IPS-20b (cell line): ENCODE data around the gene THSD4.

Experiments
- H3K27ac ChIP-seq: one replicate; pipeline ENCODE4 v1.5.1; 2013; ENCODE audit warnings: low read length
- H3K27me3 ChIP-seq: 2 replicates; pipeline ENCODE4 v1.6.1; 2013; ENCODE audit warnings: mild to moderate bottlenecking, low read length, inconsistent platforms; ENCODE audit not compliant: insufficient read depth
- H3K36me3 ChIP-seq: 2 replicates; pipeline ENCODE4 v1.6.1; 2013; ENCODE audit warnings: low read depth, mild to moderate bottlenecking, inconsistent platforms, low read length, moderate library complexity; ENCODE audit not compliant: insufficient read depth
- H3K4me1 ChIP-seq: 2 replicates; pipeline ENCODE4 v1.6.1; 2013; ENCODE audit warnings: mild to moderate bottlenecking, control low read depth, inconsistent platforms, low read length, moderate library complexity; ENCODE audit not compliant: insufficient read depth
- H3K4me3 ChIP-seq: 2 replicates; pipeline ENCODE4 v1.5.1; 2013; ENCODE audit warnings: mild to moderate bottlenecking, low read length, inconsistent platforms
- H3K9ac ChIP-seq: 2 replicates; pipeline ENCODE4 v1.6.1; 2013; ENCODE audit warnings: low read depth, mild to moderate bottlenecking, inconsistent platforms, low read length, moderate library complexity
- H3K9me3 ChIP-seq: 2 replicates; pipeline ENCODE4 v1.6.1; 2013; ENCODE audit warnings: mild to moderate bottlenecking, low read depth, low read length, inconsistent platforms; ENCODE audit not compliant: insufficient read depth

THSD4 gene

GRCh38 chr15:71084264-71084663, 31.0 kb upstream of the THSD4 start:
- Histone ChIP-seq H3K9me3 (no peaks in the 10 kb centered on the region; the same call in 1 of the 2 replicates), H3K27ac (no peak overlapping the region), H3K27me3 (peaks cover 59% of the 10 kb centered on the region), H3K4me1 (peaks cover 18% of the 10 kb centered on the region), H3K9ac (no peak overlapping the region), H3K4me3 (no peak overlapping the region), H3K36me3 (no peaks in the 10 kb centered on the region)

- Histone ChIP-seq H3K9me3 (no peaks in the 10 kb centered on the region; the same call in 1 of the 2 replicates), H3K9ac (no peak overlapping the region), H3K4me3 (peak overlapping the region; percentile 48; the same call in 1 of the 2 replicates), H3K27me3 (peaks cover 63% of the 10 kb centered on the region), H3K4me1 (peaks cover 18% of the 10 kb centered on the region), H3K36me3 (no peaks in the 10 kb centered on the region), H3K27ac (no peak overlapping the region)
Observed at GRCh38 chr15:71085809-71086208, 29.5 kb upstream of the THSD4 start.

- Histone ChIP-seq H3K27me3 (peaks cover 63% of the 10 kb centered on the region), H3K9me3 (no peaks in the 10 kb centered on the region; the same call in 1 of the 2 replicates), H3K36me3 (no peaks in the 10 kb centered on the region), H3K4me1 (peaks cover 18% of the 10 kb centered on the region), H3K4me3 (no peak overlapping the region), H3K9ac (no peak overlapping the region), H3K27ac (no peak overlapping the region)
Observed at GRCh38 chr15:71088155-71088554, 27.1 kb upstream of the THSD4 start.

GRCh38 chr15:71088683-71089082, 26.6 kb upstream of the THSD4 start:
- no peak overlapping the region for H3K4me3 ChIP-seq
- no peak overlapping the region for H3K9ac ChIP-seq
- H3K4me1 ChIP-seq, result peaks cover 18% of the 10 kb centered on the region
- H3K27ac ChIP-seq, result no peak overlapping the region
- peaks cover 58% of the 10 kb centered on the region for H3K27me3 ChIP-seq
- H3K36me3 ChIP-seq, result no peaks in the 10 kb centered on the region
- no peaks in the 10 kb centered on the region; the same call in 1 of the 2 replicates for H3K9me3 ChIP-seq

- H3K27ac ChIP-seq, result no peak overlapping the region
- H3K36me3 ChIP-seq, result no peaks in the 10 kb centered on the region
- no peak overlapping the region for H3K9ac ChIP-seq
- H3K9me3 ChIP-seq, result no peaks in the 10 kb centered on the region; the same call in 1 of the 2 replicates
- H3K27me3 ChIP-seq, result peaks cover 47% of the 10 kb centered on the region
- no peak overlapping the region for H3K4me3 ChIP-seq
- peaks cover 15% of the 10 kb centered on the region for H3K4me1 ChIP-seq
Observed at GRCh38 chr15:71089801-71090200, 25.5 kb upstream of the THSD4 start.

GRCh38 chr15:71091601-71092000, 23.7 kb upstream of the THSD4 start:
- H3K27me3 ChIP-seq, result peaks cover 32% of the 10 kb centered on the region
- no peak overlapping the region for H3K27ac ChIP-seq
- H3K4me1 ChIP-seq, result no peaks in the 10 kb centered on the region
- no peak overlapping the region for H3K4me3 ChIP-seq
- no peaks in the 10 kb centered on the region; the same call in 1 of the 2 replicates for H3K9me3 ChIP-seq
- no peaks in the 10 kb centered on the region for H3K36me3 ChIP-seq
- no peak overlapping the region for H3K9ac ChIP-seq

GRCh38 chr15:71092056-71092600, 23.1 kb upstream of the THSD4 start:
- H3K9me3 ChIP-seq, result no peaks in the 10 kb centered on the region; the same call in 1 of the 2 replicates
- no peaks in the 10 kb centered on the region for H3K4me1 ChIP-seq
- peaks cover 27% of the 10 kb centered on the region for H3K27me3 ChIP-seq
- H3K4me3 ChIP-seq, result no peak overlapping the region
- no peaks in the 10 kb centered on the region for H3K36me3 ChIP-seq
- H3K27ac ChIP-seq, result no peak overlapping the region
- no peak overlapping the region for H3K9ac ChIP-seq

- Histone ChIP-seq H3K9me3 (no peaks in the 10 kb centered on the region; the same call in 1 of the 2 replicates), H3K27ac (no peak overlapping the region), H3K4me1 (no peaks in the 10 kb centered on the region)
Observed at GRCh38 chr15:71093054-71094024, 21.9 kb upstream of the THSD4 start.

GRCh38 chr15:71094137-71094536, 21.1 kb upstream of the THSD4 start:
- no peaks in the 10 kb centered on the region for H3K9me3 ChIP-seq
- H3K27me3 ChIP-seq, result peaks cover 16% of the 10 kb centered on the region; the same call in 1 of the 2 replicates
- no peaks in the 10 kb centered on the region for H3K4me1 ChIP-seq
- H3K27ac ChIP-seq, result no peak overlapping the region
- H3K4me3 ChIP-seq, result no peak overlapping the region
- H3K9ac ChIP-seq, result no peak overlapping the region
- H3K36me3 ChIP-seq, result no peaks in the 10 kb centered on the region

More at GRCh38 chr15:71093054-71094024, 21.9 kb upstream of the THSD4 start:
- peaks cover 16% of the 10 kb centered on the region; the same call in 1 of the 2 replicates for H3K27me3 ChIP-seq
- no peak overlapping the region for H3K4me3 ChIP-seq
- no peak overlapping the region for H3K9ac ChIP-seq
- no peaks in the 10 kb centered on the region for H3K36me3 ChIP-seq

GRCh38 chr15:71096676-71097075, 18.6 kb upstream of the THSD4 start:
- Histone ChIP-seq H3K9ac (no peak overlapping the region), H3K4me3 (no peak overlapping the region)

GRCh38 chr15:71097890-71098289, 17.4 kb upstream of the THSD4 start:
- Histone ChIP-seq H3K4me1 (no peaks in the 10 kb centered on the region), H3K9ac (no peak overlapping the region), H3K27ac (no peak overlapping the region), H3K36me3 (no peaks in the 10 kb centered on the region), H3K4me3 (no peak overlapping the region), H3K9me3 (no peaks in the 10 kb centered on the region), H3K27me3 (0 out of 2 replicates have a peak, but pooled peaks cover under 1% of the 10 kb centered on the region)

More at GRCh38 chr15:71096676-71097075, 18.6 kb upstream of the THSD4 start:
- Histone ChIP-seq H3K27me3 (peaks cover 12% of the 10 kb centered on the region; the same call in 1 of the 2 replicates), H3K36me3 (no peaks in the 10 kb centered on the region), H3K9me3 (no peaks in the 10 kb centered on the region), H3K27ac (no peak overlapping the region), H3K4me1 (no peaks in the 10 kb centered on the region)
